Stimulated activated CD4-positive, alpha-beta T cell treated with anti-CD3 and anti-CD28 coated beads, Interleukin-2, amount 100 ng/mL, for 48 hours (primary cell): ENCODE results near the gene ST7.
"Not testable (repeated sequence)": the region's sequence is repeated elsewhere in the genome, so short reads cannot be mapped to it uniquely, and the experiment has no call there.

ENCODE experiments used
- DNase-seq, 2 donors: peaks; one replicate each; pipeline ENCODE4 v3.0.0-alpha.2; 2020

The ST7 gene

DNA sequence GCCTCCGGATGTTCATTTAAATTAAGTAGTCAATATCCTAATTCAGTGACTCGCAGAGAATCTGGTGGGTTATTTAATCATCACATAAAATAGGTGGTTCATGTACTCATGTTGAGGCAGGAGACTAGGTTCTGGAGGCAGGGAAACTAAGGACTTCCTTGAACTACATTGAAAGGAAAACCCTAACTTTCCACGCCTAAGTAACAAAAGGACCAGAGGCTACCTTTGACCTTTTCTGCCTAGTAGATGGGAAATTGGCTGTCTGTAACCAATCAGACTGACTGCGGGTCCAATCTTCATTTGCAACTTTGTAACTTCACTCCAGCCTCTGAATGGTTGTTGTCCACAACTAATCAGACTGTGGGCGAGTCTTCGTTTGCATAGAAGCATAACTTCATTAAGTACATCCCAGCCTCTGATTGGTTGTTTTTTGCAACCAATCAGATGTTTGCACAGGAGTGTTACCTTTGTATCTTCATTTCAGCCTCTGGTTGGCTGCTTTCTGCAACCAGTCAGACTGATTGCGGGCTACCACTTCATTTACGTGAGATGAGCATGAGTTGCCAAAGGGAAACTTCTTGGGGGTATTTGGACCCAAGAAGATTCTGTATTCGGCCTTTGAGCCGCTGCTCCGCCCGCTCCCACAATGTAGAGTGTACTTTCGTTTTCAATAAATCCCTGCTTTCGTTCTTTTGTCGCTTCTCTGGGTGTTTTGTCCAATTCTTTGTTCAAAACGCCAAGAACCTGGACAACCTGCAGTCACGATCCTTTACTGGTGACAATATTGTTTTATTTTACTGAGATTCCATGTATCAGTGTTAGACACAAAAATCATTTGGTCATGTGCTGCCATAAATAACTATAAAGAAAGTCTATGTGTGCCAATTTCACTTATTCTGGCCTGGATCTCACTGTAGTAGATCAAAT lies 1.7 kb upstream of the ST7 start:
- DNase-seq: no peak

DNA sequence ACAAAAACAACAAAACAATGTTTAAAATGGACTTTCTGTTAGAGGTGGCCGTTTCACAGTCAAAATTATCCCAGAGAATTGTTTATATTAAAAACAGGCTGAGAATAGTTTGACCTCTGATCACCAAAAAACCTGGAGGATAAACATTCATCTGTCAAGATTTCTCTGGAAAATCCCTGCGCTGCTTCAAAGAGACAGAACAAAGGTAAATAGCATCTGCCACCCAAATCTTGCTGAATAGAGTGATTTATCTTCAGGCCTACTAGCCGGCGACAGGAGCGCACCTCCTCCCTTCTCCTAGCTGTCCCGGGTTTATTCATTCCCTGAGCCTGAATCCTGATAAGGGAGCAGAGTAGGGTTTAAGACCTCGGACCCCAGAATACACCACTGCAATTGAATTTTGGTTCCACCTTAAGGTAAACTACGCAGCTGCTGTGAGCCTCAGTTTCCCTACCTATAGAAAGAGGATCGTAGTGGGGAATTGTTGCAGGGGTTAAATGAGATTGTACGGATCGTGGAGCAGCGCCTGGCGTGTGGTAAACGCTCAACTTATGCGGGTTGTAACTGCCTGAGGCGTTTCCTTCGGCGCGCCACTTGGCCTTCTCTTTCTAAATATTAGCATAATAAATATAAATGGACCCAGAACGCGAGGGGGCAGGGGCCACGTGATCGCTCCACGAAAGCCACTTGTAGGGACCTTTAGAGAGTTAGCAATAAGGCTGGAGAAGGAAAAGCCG lies 498 bp upstream of the ST7 start:
- no peak for DNase-seq

DNA sequence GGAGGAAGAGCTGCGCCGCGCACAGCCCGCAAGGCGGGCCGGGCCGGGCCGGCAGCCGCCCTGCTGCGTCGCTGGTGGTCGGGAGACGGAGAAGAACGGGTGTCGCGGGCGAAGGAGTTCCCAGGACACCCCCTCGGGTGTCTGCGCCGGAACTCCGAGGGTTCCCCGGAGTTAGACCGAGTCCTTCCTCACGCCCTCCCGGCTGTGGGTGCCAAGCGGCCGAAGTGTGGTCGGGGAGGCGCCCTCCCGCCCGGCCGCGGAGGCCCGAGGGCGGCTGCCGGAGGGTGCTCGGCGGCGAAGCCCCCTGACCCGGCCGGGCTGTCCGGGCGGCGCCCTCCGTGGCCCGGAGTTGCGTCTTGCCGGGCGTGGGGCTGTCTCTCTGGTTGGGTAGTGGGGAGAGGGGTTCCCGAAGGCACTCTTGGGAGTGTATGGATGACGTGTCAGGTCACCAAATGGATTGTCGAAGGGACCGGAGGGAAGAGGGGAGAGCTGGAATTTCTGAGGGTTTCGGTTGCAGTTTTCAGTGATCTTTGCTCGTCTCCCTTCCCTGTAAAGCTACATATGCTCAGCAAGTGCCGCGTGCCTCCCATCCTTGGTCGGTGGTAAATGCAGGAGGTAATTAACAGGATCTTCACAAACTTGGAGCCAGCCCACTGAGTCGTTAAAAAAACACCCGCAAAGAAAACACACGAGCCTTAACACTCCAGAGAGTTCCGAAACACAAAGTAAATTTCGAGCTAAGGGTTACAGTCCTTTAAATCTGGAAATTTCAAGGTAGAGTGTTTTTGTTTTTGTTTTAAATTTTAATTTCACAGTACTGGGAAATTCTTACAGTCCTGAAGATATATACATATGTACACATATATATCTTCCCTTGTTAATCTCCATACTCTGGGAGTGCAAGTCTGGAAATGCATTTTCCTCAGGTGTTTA lies 871 bp downstream of the ST7 start:
- peak in 1 of 2 donors; percentile 30 for DNase-seq

DNA sequence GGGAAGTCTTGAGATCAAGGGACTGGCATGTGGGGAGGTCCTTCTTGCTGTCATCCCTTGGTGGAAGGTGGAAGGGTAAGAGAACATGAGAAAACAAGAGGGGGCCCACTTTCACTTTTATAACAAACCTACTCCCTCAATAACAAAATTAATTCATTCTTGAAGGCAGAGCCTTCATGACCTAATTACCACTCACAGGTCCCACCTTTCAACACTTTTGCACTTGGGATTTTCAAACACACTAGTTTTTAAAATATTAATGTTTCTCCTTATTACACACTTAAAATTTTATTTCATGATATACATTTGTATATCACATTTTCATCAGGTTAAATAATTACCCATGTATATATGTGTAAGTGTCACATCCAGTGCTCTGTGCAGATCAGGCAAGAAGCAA lies 2.0 kb downstream of the ST7 start:
- no peak for DNase-seq

DNA sequence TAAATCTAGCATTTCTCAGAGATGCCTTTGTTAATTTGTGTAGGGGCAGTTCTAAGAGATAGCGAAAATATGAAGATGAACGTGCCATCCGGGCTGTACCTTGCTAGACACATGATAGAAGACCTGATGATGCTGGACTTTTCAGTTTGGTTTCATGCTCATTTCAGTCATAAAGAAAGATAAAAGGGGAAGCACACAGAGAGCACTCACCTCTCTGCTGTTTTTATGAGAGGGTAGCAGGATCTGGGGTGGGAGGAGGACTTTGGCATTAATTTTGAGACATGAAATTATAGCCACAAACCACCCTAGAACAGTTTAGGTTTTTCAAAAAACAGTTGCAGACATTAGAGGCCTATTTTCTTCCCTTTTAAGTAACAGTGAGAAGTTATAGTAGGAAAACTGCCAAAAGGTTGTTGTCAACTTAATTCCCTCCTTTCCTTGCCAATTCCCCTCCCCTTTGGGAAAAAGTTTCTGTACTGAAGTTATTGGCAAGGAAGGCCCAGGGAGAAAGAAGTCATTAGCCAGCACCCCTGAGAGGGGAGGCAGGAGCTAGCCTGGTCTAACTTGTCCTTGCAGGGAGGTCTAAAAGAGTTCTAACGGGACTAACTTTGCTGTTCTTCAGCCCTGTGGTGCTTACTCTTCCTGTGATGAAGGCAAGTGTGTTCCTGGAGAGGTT lies 2.6 kb downstream of the ST7 start:
- no peak for DNase-seq

GRCh38 chr7:116956477-116956804 lies 3.1 kb downstream of the ST7 start:
- DNase-seq: no peak

DNA sequence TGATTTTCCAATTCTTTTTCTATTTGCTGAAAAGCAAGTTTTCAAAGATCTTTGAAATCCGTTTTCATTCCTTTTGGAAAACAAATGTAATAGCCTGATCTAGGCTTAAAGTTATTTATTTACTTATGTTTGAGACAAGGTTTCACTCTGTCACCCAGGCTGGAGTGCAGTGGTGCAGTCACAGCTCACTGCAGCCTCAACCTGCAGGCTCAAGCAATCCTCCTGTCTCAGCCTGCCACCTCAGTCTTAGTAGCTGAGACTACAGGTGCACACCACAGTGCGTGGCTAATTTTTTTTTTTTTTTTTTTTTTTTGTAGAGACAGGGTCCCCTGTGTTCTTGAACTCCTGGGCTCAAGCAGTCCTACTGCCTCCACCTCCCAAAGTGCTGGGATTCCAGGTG lies 4.6 kb downstream of the ST7 start:
- DNase-seq: no peak

GRCh38 chr7:116961966-116962673 lies 8.8 kb downstream of the ST7 start:
- not testable (repeated sequence) for DNase-seq

GRCh38 chr7:116963234-116963633 lies 9.9 kb downstream of the ST7 start:
- no peak for DNase-seq

DNA sequence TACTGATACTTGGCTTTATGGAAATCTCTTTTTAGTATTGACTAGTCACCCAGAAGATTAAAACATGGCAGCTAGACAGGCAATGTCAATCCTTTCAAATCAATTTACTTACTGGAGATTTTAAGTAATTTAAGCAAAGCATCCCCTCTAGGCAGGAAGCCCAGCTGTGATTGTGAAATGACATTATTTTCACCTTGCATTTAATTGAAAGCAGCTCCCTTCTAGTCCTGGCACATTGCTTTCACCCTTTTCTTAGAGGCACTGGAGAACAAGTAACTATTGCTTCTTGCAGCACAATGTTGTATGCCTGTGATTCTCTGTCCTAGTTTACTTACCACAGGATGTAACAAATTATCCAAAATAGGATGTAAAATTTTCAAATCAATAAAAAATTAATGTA lies 13.3 kb downstream of the ST7 start:
- DNase-seq: no peak

GRCh38 chr7:116967254-116967922 lies 14.1 kb downstream of the ST7 start:
- no peak for DNase-seq

DNA sequence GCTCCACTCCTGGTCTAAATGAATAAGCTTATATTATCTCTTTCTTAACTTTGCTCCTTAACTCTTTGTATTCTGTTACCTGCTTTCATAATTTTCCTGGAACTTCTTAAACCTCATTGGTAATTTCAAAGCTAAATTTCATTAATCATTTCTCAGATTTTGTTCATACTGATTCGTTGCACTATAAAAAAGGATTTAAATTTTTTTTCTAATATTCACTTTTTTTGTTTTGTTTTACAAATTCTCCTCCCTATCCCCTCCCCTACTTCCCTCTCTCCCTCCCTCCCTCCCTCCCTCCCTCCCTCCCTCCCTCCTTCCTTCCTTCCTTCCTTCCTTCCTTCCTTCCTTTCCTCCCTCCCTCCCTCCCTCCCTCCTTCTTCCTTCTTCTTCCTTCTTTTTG lies 14.7 kb downstream of the ST7 start:
- no peak for DNase-seq

DNA sequence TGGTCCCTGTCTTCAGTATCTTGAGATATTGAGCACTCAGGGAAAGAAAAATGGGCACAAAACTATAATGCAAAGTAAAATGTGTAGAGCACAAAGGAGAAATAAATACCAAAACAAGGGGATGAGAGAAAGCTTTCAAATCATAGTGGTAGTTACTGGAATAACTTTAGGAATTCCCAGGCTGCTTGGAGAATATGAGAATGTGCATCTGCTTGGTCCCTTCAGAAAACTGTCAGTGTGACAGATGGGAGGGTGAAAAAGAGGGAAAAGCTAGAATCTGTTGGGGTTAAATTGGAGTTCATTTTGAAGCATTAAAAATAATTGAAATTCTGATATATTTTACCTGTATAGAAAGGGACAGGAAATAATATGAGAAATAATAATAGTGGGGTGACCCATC lies 15.3 kb downstream of the ST7 start:
- no peak for DNase-seq

- no peak for DNase-seq
Measured at GRCh38 chr7:116969371-116969902, 16.1 kb downstream of the ST7 start.

DNA sequence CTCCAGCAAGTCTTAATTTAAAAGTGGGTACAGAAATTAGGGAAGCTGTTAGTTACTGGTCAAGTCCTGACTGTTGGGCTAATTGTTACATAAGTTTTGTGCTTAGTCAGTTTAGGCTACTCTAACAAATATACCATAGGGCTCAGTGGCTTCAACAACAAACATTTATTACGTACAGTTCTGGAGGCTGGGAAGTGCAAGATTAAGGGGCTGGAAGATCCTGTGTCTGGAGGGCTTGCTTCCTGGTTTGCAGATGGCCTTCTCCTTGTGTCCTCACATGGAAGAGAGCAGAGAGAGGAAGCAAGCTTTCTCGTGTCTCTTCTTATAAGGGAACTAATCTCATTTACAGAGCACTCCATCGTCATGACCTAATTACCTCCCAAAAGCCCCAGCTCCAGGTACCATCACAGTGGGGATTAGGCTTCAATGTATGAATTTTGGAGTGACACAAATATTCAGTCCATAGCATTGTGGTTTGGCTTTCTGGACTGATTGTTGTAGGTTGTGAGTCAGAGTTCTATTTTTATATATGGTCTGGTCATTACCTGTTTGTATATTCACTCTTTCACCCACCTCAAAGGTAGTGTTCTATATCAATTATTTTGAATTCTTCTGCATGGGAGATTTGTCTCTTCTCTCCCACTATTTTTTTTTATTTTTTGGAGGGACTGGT lies 17.1 kb downstream of the ST7 start:
- DNase-seq: no peak

DNA sequence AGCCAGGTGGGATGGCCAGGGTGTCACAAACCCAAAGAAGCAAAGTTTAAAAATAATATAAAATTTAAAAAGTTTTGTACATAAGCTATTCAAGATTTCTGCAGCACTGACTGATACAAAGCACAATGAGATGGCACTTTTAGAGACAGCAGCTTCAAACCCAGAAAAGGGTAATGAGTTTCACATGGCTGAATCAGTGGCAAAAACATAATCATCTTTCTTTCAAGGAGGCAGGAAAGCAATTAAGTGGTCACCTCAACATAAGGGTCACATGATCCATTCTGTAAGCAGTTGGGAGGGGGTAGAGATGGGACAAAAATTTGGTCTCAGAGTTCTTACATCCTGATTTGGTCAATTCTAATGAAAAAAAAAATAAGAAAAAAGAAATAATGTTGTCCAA lies 17.9 kb downstream of the ST7 start:
- DNase-seq: not testable (repeated sequence)

- DNase-seq: no peak
Measured at GRCh38 chr7:116971869-116972268, 18.6 kb downstream of the ST7 start.

DNA sequence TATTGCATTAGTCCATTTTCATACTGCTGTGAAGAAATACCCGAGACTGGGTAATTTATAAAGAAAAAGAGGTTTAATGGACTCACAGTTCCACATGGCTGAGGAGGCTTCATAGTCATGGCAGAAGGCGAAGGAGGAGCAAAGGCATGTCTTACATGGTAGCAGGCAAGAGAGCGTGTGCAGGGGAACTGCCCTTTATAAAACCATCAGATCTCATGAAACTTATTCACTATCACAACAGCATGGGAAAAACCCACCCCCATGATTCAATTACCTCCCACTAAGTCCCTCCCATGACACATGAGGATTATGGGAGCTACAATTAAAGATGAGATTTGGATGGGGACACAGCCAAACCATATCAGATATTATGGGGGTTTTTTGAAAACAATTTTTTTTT lies 21.7 kb downstream of the ST7 start:
- not testable (repeated sequence) for DNase-seq

- no peak for DNase-seq
Measured at GRCh38 chr7:116977172-116977571, 23.9 kb downstream of the ST7 start.

DNA sequence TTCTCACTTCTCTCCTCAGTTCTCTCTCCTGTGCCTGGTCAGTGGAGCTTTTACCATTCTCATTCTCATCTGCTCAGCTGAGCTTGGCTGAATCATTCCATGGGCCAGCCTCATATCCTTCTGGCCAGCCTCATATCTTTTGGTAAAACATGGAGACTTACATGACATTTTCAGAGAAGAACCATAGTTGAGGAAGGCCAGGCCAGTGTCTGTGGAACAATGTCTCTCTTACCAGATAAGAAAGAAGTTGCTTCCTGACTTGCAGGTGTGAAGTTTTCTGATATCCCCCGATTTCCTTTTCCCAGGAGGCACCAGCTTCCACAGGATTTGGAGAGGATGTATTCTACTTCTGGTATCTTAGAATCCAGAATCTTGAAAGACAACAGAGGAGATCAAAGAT lies 24.7 kb downstream of the ST7 start:
- no peak for DNase-seq

DNA sequence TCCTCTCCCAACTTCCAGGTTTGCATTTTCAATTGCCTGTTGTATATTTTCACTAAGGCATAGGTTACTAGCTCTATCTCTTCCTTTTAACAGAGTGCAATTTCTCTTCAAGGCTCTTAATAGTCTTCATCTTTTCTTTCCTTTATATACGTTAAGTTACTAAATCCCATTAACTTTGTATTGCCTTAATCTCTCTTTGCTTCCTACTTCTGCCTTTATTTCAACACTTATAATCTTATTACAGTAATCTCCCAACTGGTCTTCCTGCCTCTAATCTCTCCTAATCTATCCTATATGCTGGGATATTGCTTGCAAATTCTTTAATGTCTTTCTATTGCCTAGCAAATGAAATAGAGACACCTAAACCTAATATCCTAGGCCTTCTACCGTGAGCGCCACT lies 26.1 kb downstream of the ST7 start:
- DNase-seq: no peak
